ENCODE measurements around the gene STK35. TPM values are rescaled to one million over a fixed set of nuclear protein-coding genes. Genes with fewer than 3 reads are reported as not detected.

STK35 gene
- total RNA-seq, 3 donors from 2014 or later = 20.2 to 23.3 (median 22.2) TPM

GRCh38 chr20:2108498-2108897, 6.9 kb downstream of the STK35 start:
- intact Hi-C loops (cut with DNase I, micrococcal nuclease) = no loop called here
- Histone ChIP-seq H3K4me3 (no peak overlapping the region), H3K9me3 (no peaks in the 10 kb centered on the region), H3K4me1 (ENCODE audit: low read depth) (peaks cover 36% of the 10 kb centered on the region), H3K36me3 (ENCODE audit: low read depth) (no peaks in the 10 kb centered on the region)
- no peak for TF ChIP-seq CTCF (IDR thresholded peaks at IDR 0.05)
- ATAC-seq (no peak), DNase-seq (no peak)

- intact Hi-C loops (cut with DNase I, micrococcal nuclease) = no loop called here
- Histone ChIP-seq H3K4me1 (ENCODE audit: low read depth) (peaks cover 38% of the 10 kb centered on the region), H3K4me3 (no peak overlapping the region)
Observed at GRCh38 chr20:2108987-2109386, 7.4 kb downstream of the STK35 start.

GRCh38 chr20:2109425-2110210, 8.0 kb downstream of the STK35 start:
- H3K4me3 ChIP-seq = no peak overlapping the region
- DNase-seq (peak in 2 of 3 donors; percentile 41 to 66), ATAC-seq (peak; percentile 53)
- H3K9me3 ChIP-seq = no peaks in the 10 kb centered on the region
- peaks cover 37% of the 10 kb centered on the region for H3K4me1 ChIP-seq (ENCODE audit: low read depth)
- no peaks in the 10 kb centered on the region for H3K36me3 ChIP-seq (ENCODE audit: low read depth)
- intact Hi-C loops (cut with DNase I, micrococcal nuclease) = no loop called here
- no peak for TF ChIP-seq CTCF (IDR thresholded peaks at IDR 0.05)

More at GRCh38 chr20:2108987-2109386, 7.4 kb downstream of the STK35 start:
- Histone ChIP-seq H3K36me3 (ENCODE audit: low read depth) (no peaks in the 10 kb centered on the region), H3K9me3 (no peaks in the 10 kb centered on the region)
- ATAC-seq = peak; percentile 23
- DNase-seq = no peak
- no peak for TF ChIP-seq CTCF (IDR thresholded peaks at IDR 0.05)

- ATAC-seq (no peak), DNase-seq (no peak)
- no peaks in the 10 kb centered on the region for H3K36me3 ChIP-seq (ENCODE audit: low read depth)
- H3K4me3 ChIP-seq = no peak overlapping the region
- peaks cover 27% of the 10 kb centered on the region for H3K4me1 ChIP-seq (ENCODE audit: low read depth)
- intact Hi-C loops (cut with DNase I, micrococcal nuclease) = no loop called here
- TF ChIP-seq CTCF (IDR thresholded peaks at IDR 0.05) = no peak
- H3K9me3 ChIP-seq = no peaks in the 10 kb centered on the region
Observed at GRCh38 chr20:2112910-2113309, 11.3 kb downstream of the STK35 start.

GRCh38 chr20:2114127-2114959, 12.7 kb downstream of the STK35 start:
- intact Hi-C loops (cut with DNase I, micrococcal nuclease) = no loop called here
- no peaks in the 10 kb centered on the region for H3K9me3 ChIP-seq
- H3K4me1 ChIP-seq (ENCODE audit: low read depth) = peaks cover 20% of the 10 kb centered on the region
- ATAC-seq = no peak
- TF ChIP-seq CTCF (IDR thresholded peaks at IDR 0.05) = no peak
- DNase-seq = no peak
- H3K4me3 ChIP-seq = no peak overlapping the region
- H3K36me3 ChIP-seq (ENCODE audit: low read depth) = no peaks in the 10 kb centered on the region

Data from mucosa of descending colon (tissue), 3 donors.